Keratinocyte (primary cell): ENCODE data around the gene MED16. TPM values are rescaled to one million over a fixed set of nuclear protein-coding genes. Genes with fewer than 3 reads are reported as not detected.

ENCODE experiments used
- DNase-seq: peaks from one replicate; pipeline ENCODE4 v3.0.0-alpha.2; 2011; ENCODE audit warnings: low read depth, missing footprints, low spot score
- FAIRE-seq: peaks from 2 replicates; lab custom pipeline; 2011; peaks lifted over from hg19 to GRCh38; lab: Jason Lieb, UNC
- H2AFZ ChIP-seq: 2 replicates; pipeline ENCODE4 v1.6.0; 2012; ENCODE audit warnings: low read length, control low read depth, inconsistent platforms; ENCODE audit not compliant: control insufficient read depth
- H3K27ac ChIP-seq: 2 replicates; pipeline ENCODE4 v1.5.1; 2011; ENCODE audit warnings: low read length; ENCODE audit not compliant: control insufficient read depth, insufficient read depth
- H3K27me3 ChIP-seq: 3 replicates; pipeline ENCODE4 v1.6.0; 2011; ENCODE audit warnings: low read length; ENCODE audit not compliant: control insufficient read depth, insufficient read depth; ENCODE audit errors: extremely low read depth
- H3K36me3 ChIP-seq, 2 experiments: 2 replicates in 1 of 2; 3 replicates in 1 of 2; pipeline ENCODE4 v1.5.1; 2011; ENCODE audit warnings: low read length in 2 of 2, mild to moderate bottlenecking in 1 of 2; ENCODE audit not compliant: control insufficient read depth in 2 of 2, insufficient read depth in 2 of 2; ENCODE audit errors: extremely low read depth in 1 of 2
- H3K4me1 ChIP-seq: 3 replicates; pipeline ENCODE4 v1.5.1; 2011; ENCODE audit warnings: low read length; ENCODE audit not compliant: control insufficient read depth, insufficient read depth; ENCODE audit errors: extremely low read depth
- H3K4me2 ChIP-seq: 3 replicates; pipeline ENCODE4 v1.6.0; 2011; ENCODE audit warnings: low read depth, low read length; ENCODE audit not compliant: control insufficient read depth, insufficient read depth; ENCODE audit errors: extremely low read depth
- H3K4me3 ChIP-seq, 3 experiments: fragments of 200-600 bp in 1 of 3; sonication (generic) in 1 of 3; 2 replicates in 2 of 3; 3 replicates in 1 of 3; pipeline ENCODE4 v1.5.1; 2011 to 2016; ENCODE audit warnings: low read length in 3 of 3, mild to moderate bottlenecking in 3 of 3, control low read depth in 2 of 3, inconsistent platforms in 1 of 3, low read depth in 1 of 3, mixed read lengths in 1 of 3, mixed run types in 1 of 3, moderate library complexity in 1 of 3; ENCODE audit not compliant: control insufficient read depth in 2 of 3, insufficient read depth in 2 of 3; ENCODE audit errors: extremely low read depth in 1 of 3
- H3K79me2 ChIP-seq: 2 replicates; pipeline ENCODE4 v1.6.0; 2012; ENCODE audit warnings: low read length; ENCODE audit not compliant: control insufficient read depth, insufficient read depth
- H3K9ac ChIP-seq: 3 replicates; pipeline ENCODE4 v1.6.0; 2011; ENCODE audit warnings: low read length; ENCODE audit not compliant: control insufficient read depth, insufficient read depth; ENCODE audit errors: extremely low read depth
- H3K9me1 ChIP-seq: 3 replicates; pipeline ENCODE4 v1.6.0; 2011; ENCODE audit warnings: low read length; ENCODE audit not compliant: control insufficient read depth, insufficient read depth; ENCODE audit errors: extremely low read depth
- H3K9me3 ChIP-seq: 2 replicates; pipeline ENCODE4 v1.5.1; 2012; ENCODE audit warnings: low read depth, low read length; ENCODE audit not compliant: control insufficient read depth
- H4K20me1 ChIP-seq: 3 replicates; pipeline ENCODE4 v1.6.0; 2011; ENCODE audit warnings: low read length; ENCODE audit not compliant: control insufficient read depth, insufficient read depth; ENCODE audit errors: extremely low read depth
- CTCF ChIP-seq, 3 experiments: IDR thresholded peaks in 1 of 3; conservative IDR thresholded peaks in 1 of 3; optimal IDR thresholded peaks in 1 of 3; 2 replicates in 2 of 3; 3 replicates in 1 of 3; pipeline versions ENCODE3 to v1.5.1; 2011; ENCODE audit warnings: low read length in 3 of 3, mild to moderate bottlenecking in 3 of 3, moderate library complexity in 2 of 3, control low read depth in 1 of 3, inconsistent platforms in 1 of 3; ENCODE audit not compliant: insufficient read depth in 2 of 3; ENCODE audit errors: extremely low read depth in 1 of 3
- EZH2 ChIP-seq: IDR thresholded peaks from one replicate; pipeline ENCODE4 v1.6.1; 2012; ENCODE audit warnings: inconsistent platforms, mild to moderate bottlenecking, low read length, moderate library complexity
- dilution Hi-C: fragments of 300-500 bp; cut with MboI; formaldehyde crosslinking; loops from one replicate; pipeline ENCODE4 v1.7.0; 2020; ENCODE audit warnings: low sequenced_read_pairs; ENCODE audit not compliant: extremely low pct_ligation_motif_present
- polyA plus RNA-seq, 5 experiments: library from polyadenylated mRNA; depleted of rRNA in 3 of 5; stranded (reverse) in 3 of 5; stranded (forward) in 1 of 5; unstranded in 1 of 5; fragments of >200 nt; gene quantifications; 1 replicate in 1 of 5; 2 replicates in 3 of 5; 3 replicates in 1 of 5; pipeline versions ENCODE4 v1.2.1 to v1.2.3, GENCODE V29; 2011 to 2012; ENCODE audit warnings: missing spikeins in 2 of 5, low read depth in 1 of 5, low replicate concordance in 1 of 5

Gene MED16
- polyA plus RNA-seq, 1 donor (not counting 4 experiments of a cell fraction or from before 2014, with no cell fraction given): 9.7 TPM

- dilution Hi-C loops: no loop called here
- Histone ChIP-seq H3K4me2 (peak overlapping the region; percentile 16), H3K9me1 (no peaks in the 10 kb centered on the region), H3K4me1 (peaks cover 6% of the 10 kb centered on the region), H3K79me2 (peaks cover 37% of the 10 kb centered on the region), H2AFZ (no peak overlapping the region), H3K4me3 (peak overlapping the region in 1 of 3 experiments; percentile 22), H3K27ac (no peak overlapping the region), H4K20me1 (peaks cover 9% of the 10 kb centered on the region), H3K36me3 (peaks cover 0 to 2% of the 10 kb centered on the region in 2 experiments), H3K9me3 (no peaks in the 10 kb centered on the region), H3K9ac (no peak overlapping the region), H3K27me3 (no peaks in the 10 kb centered on the region)
- DNase-seq: no peak
- no peak for FAIRE-seq
- no peak for TF ChIP-seq CTCF (optimal IDR thresholded peaks at IDR 0.05 in 1 of 3, IDR thresholded peaks at IDR 0.05 in 1 of 3, conservative IDR thresholded peaks at IDR 0.05 in 1 of 3; ENCODE audit: extremely low read depth in 1 of 3, insufficient read depth in 2 of 3, low read length in 3 of 3)
- no peak for TF ChIP-seq EZH2
Measured at GRCh38 chr19:911197-912033, 18.4 kb upstream of the MED16 start.

- Histone ChIP-seq H3K4me1 (peaks cover 6% of the 10 kb centered on the region), H3K36me3 (peaks cover 0 to 3% of the 10 kb centered on the region in 2 experiments)
- FAIRE-seq: no peak
Measured at GRCh38 chr19:907183-907853, 14.3 kb upstream of the MED16 start.

More at GRCh38 chr19:907183-907853, 14.3 kb upstream of the MED16 start:
- DNase-seq: no peak
- Histone ChIP-seq H2AFZ (no peak overlapping the region), H3K4me3 (no peak overlapping the region), H3K4me2 (no peak overlapping the region), H3K27ac (no peak overlapping the region), H3K27me3 (no peaks in the 10 kb centered on the region), H3K9me1 (no peaks in the 10 kb centered on the region), H3K9me3 (no peaks in the 10 kb centered on the region), H3K79me2 (peaks cover 52% of the 10 kb centered on the region), H4K20me1 (peaks cover 9% of the 10 kb centered on the region), H3K9ac (no peak overlapping the region)
- dilution Hi-C loops: no loop called here
- TF ChIP-seq EZH2: no peak
- TF ChIP-seq CTCF (optimal IDR thresholded peaks at IDR 0.05 in 1 of 3, IDR thresholded peaks at IDR 0.05 in 1 of 3, conservative IDR thresholded peaks at IDR 0.05 in 1 of 3; ENCODE audit: extremely low read depth in 1 of 3, insufficient read depth in 2 of 3, low read length in 3 of 3): no peak
